ENCODE data around the gene RGS19.

RGS19 gene

DNA sequence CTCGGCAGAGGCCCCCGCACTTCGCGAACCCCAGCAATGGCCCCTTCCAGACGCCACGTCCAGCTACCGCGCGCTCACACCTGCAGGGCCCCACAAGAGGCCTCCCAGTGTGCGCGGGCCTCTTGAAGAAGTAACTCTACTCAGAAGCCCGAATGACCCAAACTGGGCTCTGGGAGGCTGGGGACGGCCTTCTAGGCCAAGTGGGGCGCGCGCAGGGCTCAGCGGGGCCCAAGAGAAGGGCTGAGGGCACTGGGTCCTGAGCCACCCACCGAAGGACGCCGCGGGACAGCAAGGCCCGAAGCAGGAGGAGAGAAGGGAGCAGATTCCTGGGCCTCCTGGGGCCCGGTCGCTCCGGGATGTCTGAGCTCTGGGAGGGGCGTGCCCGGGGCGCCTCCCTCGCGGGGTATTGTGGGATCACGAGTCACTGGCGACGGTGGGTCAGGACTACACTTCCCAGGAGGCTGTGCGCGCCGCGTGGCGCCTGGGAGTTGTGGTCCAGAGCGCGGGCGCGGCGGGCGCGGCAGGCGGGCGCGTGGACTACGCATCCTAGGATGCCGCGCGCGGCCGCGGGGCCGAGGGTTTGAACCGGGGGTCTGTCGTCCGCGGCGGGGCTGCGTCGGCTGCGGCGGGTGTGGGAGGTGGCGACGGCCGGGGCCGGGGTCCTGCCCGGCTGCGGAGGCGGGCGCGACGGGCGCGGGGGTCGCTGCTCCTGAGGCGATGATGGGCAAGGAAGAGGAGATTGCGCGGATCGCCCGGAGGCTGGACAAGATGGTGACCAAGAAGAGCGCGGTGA, 16.5 kb downstream of the RGS19 start, which contains the start of gene TCEA2:
Gene TCEA2 (plus strand): TSS at position 603 of the 793 bp plus-strand sequence. CDS start 115 bp downstream, at position 718.
- DNase-seq, result peak; percentile 92

DNA sequence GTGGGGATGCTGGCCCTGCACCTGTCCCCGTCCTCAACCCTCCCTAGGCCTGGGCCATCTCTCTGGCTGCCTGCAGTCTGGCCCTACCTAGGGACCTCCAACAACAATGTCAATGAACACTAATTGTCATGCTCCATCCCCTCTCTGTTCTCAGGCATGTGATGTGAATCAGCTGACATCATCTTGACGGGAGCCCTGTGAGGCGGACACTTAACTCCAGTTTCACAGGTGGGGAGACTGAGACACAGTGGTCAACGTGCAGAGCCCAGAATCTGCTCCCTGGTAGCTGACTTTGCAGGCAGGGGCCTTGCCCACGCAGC, 17.1 kb downstream of the RGS19 start:
- no peak for DNase-seq

DNA sequence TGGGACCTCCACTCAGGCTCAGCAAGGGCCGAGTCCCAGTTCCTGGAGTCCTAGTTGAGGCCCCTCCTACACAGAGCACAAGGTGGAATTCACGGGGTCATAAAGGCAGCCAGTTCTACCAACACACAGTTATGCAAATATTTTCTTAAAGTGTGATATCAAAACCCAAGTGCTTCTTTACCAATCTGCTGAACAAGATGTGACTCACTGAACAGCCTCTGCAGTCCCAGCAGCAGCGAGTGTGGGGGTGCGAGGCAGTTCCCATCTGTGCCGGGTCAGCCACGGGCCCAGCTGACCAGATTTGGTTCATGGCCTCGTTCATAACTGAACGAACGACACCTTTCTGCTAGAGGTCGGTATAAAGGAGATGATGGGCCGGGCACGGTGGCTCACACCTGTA, 20.8 kb downstream of the RGS19 start:
- DNase-seq, result no peak

- peak; percentile 58 for DNase-seq
Observed at GRCh38 chr20:64057628-64058498, 21.5 kb downstream of the RGS19 start.

DNA sequence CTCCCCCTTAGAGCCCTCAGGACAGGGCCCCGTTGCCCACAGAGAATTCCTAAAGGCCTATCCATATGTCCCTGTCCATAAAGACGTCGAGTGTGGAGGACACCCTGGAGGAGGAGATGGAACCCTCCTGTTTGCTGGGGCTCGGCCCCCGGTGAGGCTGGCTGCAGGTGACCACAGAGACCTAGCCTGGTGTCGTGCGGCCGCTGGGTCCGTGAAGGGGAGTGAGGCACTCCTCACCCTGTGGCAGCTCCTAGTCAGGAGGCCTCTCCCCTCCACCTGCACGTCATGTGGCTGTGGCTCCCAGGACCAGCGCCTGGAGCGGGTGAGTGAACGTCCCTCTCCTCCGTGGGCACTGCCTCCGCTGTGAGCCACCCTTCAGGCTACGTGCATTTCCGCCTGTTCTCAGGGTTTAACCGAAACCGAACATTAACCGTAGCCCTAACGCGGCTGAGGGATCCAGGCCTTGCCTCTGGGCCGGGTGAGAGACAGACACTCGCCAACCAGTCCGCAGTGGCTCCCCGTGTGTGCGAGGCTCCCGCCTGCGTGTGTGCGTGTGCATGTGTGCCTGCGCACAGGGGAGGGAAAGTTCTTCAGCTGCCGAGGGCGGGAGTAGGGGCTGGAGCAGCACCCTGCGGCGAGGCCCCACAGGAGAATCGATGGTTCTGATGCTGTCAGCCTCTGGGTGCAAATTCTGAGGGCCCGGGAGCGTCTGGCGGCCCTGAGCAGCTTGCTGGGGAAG, 22.3 kb downstream of the RGS19 start:
- no peak for DNase-seq

- DNase-seq, result no peak
Observed at GRCh38 chr20:64056639-64056888, 22.8 kb downstream of the RGS19 start.

- DNase-seq, result no peak
Observed at GRCh38 chr20:64055893-64056638, 23.3 kb downstream of the RGS19 start.

GRCh38 chr20:64055396-64055892, 23.9 kb downstream of the RGS19 start:
- DNase-seq, result no peak

DNA sequence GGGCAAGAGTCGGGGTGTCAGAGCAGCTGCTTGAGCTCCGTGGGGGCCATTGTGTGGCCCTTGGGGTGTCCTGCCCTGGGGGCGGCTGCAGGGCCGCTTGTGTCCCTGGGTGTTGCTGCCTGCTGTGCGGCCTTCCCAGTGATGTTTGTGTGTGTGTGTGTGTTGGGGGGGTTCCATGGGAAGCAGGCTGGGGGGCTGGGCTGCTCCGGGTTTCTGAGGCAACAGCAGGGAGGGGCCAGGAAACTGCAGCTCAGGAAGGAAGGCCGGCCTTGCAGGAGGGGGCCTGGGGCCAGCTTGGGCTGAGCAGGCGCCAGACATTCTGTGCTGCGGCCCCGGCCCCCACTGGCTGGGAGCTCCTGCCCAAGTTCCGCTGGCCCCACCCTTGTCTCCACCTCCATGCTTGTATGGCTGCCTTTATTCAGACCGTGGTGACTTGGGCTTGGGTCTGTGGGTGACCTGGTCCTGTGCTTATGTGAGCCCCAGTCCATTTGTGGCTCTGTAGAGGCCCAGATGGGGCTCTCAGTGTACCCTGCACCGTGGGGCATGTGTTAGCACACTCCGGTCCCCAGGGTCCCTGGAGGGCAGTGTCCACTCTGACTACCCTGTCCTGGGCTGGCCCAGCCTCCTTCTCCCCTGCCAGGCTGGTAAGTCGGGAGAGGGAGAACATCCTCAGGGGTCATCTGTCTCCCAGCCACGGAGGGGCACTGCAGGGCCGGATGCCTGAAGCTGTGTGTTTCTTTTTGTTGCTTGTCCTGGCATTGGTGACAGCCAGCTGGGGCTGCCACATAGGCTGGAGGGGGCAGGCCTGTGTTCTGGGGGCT, 25.3 kb downstream of the RGS19 start:
- peak; percentile 44 for DNase-seq

GRCh38 chr20:64052987-64053840, 26.1 kb downstream of the RGS19 start:
- DNase-seq, result no peak

- no peak for DNase-seq
Observed at GRCh38 chr20:64052326-64052722, 27.0 kb downstream of the RGS19 start.

DNA sequence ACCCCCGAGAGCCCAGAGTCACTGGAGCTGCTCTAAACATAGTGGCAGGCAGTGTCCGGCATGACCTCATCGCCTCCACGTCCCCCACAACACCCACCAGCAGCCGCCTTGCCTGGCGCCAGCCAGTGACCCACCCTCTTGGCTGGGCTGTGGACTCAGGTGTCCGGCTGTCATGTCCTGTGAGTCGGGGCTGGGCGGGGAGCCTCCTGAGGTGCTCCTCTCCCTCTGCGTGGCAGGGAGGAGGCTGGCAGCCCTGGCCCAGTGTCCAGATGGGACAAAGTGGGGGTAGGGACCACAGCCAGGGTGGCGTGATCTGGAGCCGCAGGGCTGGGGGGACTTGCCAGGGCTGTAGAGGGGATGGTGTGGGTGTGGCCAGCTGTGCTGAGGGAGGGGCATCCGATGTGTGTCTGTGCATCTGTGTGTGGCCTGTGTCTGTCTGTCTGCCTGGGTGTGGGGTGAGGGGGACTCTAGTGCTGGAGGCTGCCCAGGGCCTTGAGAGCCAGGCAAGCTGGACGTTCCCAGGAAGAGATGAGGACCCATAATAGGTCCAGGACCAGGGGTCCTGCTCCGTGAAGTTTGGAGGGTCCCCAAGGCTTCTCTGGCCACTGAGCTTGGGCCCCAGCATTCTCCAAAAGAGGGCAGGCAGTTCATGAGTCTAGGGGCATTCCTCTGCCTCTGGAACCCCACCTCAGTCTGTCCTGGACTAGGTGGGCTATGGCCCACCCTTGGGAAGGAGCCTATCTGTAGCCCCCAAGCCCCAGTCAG, 27.6 kb downstream of the RGS19 start:
- DNase-seq, result no peak

DNA sequence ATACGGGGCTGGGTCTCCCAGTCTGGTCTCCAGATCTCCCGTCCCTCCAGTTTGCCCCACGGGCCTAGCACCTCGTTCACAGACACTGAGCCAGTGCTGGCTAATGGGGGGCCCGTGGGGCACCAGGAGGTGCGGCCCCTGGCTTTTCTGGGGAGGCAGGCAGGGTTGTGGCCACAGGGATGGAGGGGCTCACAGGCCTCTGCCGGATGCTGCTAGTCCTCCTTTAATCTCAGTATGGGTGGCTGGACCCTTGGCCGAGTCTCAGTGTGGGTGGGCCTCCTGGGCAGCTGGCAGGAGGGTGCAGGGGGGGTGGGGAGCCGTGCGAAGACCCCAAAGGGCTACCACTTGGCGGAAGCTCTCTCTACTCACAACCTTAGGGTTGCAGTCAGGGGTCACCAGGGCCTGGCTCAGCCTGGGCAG, 28.3 kb downstream of the RGS19 start:
- DNase-seq, result no peak

DNA sequence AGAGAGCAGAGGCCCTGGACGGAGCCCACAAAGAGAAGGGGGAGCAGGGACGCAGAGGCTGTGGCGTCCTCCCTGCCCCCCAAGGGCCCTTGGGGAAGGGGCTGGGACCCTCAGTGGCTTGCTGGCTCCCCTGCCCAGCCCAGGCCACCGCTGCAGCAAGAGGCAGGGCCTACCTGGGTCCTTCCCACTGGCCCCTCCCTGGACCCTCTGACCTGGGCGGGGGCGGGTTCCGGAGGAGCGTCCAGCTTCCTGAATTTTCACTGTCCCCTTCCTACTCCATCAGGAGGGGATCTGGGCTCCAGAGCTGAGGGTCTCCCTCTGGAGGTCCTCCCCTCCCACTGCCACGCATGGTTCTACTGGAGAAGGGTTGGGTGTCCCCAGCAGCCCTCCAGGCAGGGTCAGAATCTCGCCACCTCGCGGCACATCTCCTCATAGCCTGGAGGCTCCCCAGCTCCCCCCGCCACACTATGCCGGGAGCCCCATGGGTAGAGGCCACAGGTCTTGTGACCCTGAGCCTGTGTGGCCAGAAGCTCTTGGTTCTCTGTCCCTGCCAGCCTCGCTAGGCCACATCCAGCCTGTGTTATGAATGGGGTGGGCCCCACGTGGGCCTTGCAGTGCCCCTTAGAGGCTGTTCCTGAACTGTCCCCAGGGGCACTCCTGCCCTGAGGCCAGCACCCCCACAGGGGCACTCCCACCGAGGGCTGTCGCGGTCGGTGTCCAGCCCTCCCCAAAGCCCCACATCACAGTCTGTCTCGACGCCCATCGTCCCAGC, 28.9 kb downstream of the RGS19 start:
- DNase-seq, result no peak

DNA sequence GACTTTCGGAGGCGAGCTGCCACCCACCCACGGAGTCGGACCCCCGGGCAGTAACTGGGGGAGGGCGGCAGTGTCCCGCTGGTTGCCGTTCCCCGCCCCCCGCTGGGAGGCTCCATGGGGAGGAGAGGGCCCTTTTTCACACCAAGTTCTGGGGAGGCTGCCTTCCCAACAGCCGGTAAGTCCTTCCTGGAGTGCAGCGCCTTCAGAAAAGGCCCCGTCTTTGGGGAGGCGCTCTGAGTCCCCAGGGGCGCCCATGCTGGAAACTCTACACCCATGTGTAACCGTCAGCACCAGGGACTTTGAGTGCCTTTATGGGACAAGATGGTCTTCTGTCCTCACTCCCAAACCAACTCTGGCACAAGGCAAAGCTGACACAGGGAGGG, 29.4 kb downstream of the RGS19 start:
- DNase-seq, result no peak

GRCh38 chr20:64049060-64049877, 30.0 kb downstream of the RGS19 start, which contains the start of gene SOX18:
Gene SOX18 (minus strand): TSS chr20:64049639. CDS start chr20:64049516, 123 bp downstream.
- DNase-seq, result no peak

DNA sequence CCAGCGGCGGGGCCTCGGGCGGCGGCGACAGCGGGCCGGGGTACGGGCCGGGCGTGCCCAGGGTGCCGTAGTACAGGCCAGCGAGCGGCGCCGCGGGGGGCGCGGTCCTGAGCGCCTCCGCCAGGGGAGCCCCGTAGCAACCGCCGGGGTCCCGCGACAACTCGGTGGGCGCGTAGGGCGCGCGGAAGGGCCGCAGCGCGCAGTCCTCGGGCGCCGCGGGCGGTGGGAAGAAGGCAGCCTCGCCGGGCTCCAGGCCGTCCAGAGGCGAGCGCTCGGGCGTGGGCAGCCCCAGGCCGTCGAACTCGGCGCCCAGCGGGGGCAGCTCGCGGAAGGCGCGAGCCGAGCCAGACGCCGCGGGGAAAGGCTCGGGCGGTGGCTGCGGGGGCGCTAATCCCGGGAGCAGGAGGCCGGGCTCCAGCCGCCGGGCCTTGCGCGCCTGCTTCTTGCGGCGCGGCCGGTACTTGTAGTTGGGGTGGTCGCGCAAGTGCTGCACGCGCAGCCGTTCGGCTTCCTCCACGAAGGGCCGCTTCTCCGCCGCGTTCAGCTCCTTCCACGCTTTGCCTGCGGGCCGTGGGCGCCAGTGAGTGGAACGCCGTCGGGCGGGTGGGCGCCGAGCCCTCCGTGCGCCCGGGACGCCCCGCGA, 30.8 kb downstream of the RGS19 start:
- no peak for DNase-seq

GRCh38 chr20:64047968-64048401, 31.3 kb downstream of the RGS19 start:
- DNase-seq, result no peak

Data from hematopoietic multipotent progenitor cell treated with erythropoietin and hydrocortisone succinate and interleukin-3 and kit ligand, for 8 days (in vitro differentiated cells).